ENCODE results near the gene MACROH2A2. TPM values are rescaled to one million over a fixed set of nuclear protein-coding genes. Genes with fewer than 3 reads are reported as not detected.

The MACROH2A2 gene
- total RNA-seq, 1 experiment from 2014 or later = 3.0 TPM

DNA sequence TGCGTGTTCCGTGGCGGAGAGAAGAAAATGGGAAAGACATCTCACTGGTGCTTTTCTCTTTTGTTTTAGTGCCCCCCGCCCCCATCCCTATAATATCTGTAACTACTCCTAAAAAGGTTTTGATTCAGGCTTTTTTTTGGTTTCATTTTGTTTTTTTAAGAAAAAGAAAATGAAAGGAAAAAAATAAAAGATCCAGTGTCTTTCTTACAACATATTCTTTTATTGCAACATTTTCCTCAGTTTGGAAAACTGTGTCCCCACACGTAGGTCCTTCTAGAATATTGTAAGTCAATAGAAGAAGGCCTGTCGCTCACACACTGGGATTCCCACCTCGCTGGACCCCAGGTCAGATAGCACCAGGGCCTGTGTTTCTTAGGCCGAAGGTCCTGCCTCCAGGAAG, 59.4 kb downstream of the MACROH2A2 start:
- POLR2A ChIA-PET = no interaction called here
- no peak for ATAC-seq

DNA sequence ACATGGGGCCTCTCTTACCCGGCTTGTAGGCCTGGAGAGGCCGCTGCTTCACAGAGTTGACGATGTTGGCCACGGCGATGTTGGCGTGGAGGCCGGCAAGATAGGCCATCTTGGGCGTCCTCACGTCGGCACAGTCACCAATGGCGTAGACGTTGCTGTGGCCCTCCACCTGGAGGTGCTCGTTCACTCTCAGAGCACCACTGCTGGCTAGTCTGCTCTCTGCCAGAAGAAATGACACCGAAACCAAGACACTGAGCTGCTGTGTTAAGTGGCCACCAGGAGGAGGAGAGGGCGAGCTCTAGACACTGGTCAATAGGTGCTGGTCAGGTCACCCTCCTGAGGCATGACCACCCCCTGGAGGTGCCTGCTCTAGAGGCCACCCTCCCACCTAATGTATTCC, 62.3 kb downstream of the MACROH2A2 start:
- Histone ChIP-seq H3K4me3 (ENCODE audit: low read depth in 2 of 2, low read length in 2 of 2) (no peak overlapping the region), H3K36me3 (ENCODE audit: control insufficient read depth, insufficient read depth, low read length) (no peaks in the 10 kb centered on the region), H3K27me3 (ENCODE audit: control insufficient read depth, insufficient read depth, low read length) (no peaks in the 10 kb centered on the region), H3K9me3 (ENCODE audit: control insufficient read depth, insufficient read depth, low read depth, low read length) (no peaks in the 10 kb centered on the region), H3K4me1 (ENCODE audit: control insufficient read depth, insufficient read depth, low read length) (no peaks in the 10 kb centered on the region), H3K27ac (ENCODE audit: low read length) (no peak overlapping the region)
- TF ChIP-seq POLR2AphosphoS5 (IDR thresholded peaks at IDR 0.05; ENCODE audit: low read depth, low read length) (no peak), TCF7L2 (IDR thresholded peaks at IDR 0.05; ENCODE audit: low read depth, low read length) (no peak), SIN3A (IDR thresholded peaks at IDR 0.05; ENCODE audit: borderline replicate concordance, insufficient read depth, low read depth, low read length) (no peak)
- TF ChIP-seq, protein P1, sequence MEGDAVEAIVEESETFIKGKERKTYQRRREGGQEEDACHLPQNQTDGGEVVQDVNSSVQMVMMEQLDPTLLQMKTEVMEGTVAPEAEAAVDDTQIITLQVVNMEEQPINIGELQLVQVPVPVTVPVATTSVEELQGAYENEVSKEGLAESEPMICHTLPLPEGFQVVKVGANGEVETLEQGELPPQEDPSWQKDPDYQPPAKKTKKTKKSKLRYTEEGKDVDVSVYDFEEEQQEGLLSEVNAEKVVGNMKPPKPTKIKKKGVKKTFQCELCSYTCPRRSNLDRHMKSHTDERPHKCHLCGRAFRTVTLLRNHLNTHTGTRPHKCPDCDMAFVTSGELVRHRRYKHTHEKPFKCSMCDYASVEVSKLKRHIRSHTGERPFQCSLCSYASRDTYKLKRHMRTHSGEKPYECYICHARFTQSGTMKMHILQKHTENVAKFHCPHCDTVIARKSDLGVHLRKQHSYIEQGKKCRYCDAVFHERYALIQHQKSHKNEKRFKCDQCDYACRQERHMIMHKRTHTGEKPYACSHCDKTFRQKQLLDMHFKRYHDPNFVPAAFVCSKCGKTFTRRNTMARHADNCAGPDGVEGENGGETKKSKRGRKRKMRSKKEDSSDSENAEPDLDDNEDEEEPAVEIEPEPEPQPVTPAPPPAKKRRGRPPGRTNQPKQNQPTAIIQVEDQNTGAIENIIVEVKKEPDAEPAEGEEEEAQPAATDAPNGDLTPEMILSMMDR (IDR thresholded peaks at IDR 0.05) = no peak; the same call in 1 of the 2 replicates
- TF ChIP-seq, protein P2, sequence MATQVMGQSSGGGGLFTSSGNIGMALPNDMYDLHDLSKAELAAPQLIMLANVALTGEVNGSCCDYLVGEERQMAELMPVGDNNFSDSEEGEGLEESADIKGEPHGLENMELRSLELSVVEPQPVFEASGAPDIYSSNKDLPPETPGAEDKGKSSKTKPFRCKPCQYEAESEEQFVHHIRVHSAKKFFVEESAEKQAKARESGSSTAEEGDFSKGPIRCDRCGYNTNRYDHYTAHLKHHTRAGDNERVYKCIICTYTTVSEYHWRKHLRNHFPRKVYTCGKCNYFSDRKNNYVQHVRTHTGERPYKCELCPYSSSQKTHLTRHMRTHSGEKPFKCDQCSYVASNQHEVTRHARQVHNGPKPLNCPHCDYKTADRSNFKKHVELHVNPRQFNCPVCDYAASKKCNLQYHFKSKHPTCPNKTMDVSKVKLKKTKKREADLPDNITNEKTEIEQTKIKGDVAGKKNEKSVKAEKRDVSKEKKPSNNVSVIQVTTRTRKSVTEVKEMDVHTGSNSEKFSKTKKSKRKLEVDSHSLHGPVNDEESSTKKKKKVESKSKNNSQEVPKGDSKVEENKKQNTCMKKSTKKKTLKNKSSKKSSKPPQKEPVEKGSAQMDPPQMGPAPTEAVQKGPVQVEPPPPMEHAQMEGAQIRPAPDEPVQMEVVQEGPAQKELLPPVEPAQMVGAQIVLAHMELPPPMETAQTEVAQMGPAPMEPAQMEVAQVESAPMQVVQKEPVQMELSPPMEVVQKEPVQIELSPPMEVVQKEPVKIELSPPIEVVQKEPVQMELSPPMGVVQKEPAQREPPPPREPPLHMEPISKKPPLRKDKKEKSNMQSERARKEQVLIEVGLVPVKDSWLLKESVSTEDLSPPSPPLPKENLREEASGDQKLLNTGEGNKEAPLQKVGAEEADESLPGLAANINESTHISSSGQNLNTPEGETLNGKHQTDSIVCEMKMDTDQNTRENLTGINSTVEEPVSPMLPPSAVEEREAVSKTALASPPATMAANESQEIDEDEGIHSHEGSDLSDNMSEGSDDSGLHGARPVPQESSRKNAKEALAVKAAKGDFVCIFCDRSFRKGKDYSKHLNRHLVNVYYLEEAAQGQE (IDR thresholded peaks at IDR 0.05; ENCODE audit: insufficient read depth in 1 of 2, low read depth in 2 of 2, low read length in 1 of 2) = no peak
- ATAC-seq (no peak), DNase-seq (ENCODE audit: low read depth, low spot score) (no peak)
- BruUV-seq (replicated peaks) = no TSS peak
- CTCF ChIA-PET = interaction anchor here (0.7 to 3.2 kb wide), 3 partner anchors 31 to 272 kb away, joined by 3 to 18 read pairs (median 3); partner anchors contain the start of gene TYSND1
- POLR2A ChIA-PET = no interaction called here
- intact Hi-C loops (cut with micrococcal nuclease; ENCODE audit: unreplicated experiment) = no loop called here
- in situ Hi-C loops (cut with HindIII; ENCODE audit: low pct_unique_long_range_greater_than_20kb, low sequenced_read_pairs) = no loop called here

More for the DNA sequence above, 59.4 kb downstream of the MACROH2A2 start:
- BruUV-seq (replicated peaks) = no TSS peak
- no peak overlapping the region for H3K27ac ChIP-seq (ENCODE audit: low read length)
- in situ Hi-C loops (cut with HindIII; ENCODE audit: low pct_unique_long_range_greater_than_20kb, low sequenced_read_pairs) (no loop called here), intact Hi-C loops (cut with micrococcal nuclease; ENCODE audit: unreplicated experiment) (no loop called here)
- H3K9me3 ChIP-seq (ENCODE audit: control insufficient read depth, insufficient read depth, low read depth, low read length) = no peaks in the 10 kb centered on the region
- H3K27me3 ChIP-seq (ENCODE audit: control insufficient read depth, insufficient read depth, low read length) = no peaks in the 10 kb centered on the region
- no peaks in the 10 kb centered on the region for H3K36me3 ChIP-seq (ENCODE audit: control insufficient read depth, insufficient read depth, low read length)
- CTCF ChIA-PET = no interaction called here
- no peak for DNase-seq (ENCODE audit: low read depth, low spot score)
- no peaks in the 10 kb centered on the region for H3K4me1 ChIP-seq (ENCODE audit: control insufficient read depth, insufficient read depth, low read length)
- H3K4me3 ChIP-seq (ENCODE audit: low read depth in 2 of 2, low read length in 2 of 2) = no peak overlapping the region
- no peak for TF ChIP-seq SIN3A (IDR thresholded peaks at IDR 0.05; ENCODE audit: borderline replicate concordance, insufficient read depth, low read depth, low read length)
- TF ChIP-seq, protein P1 (IDR thresholded peaks at IDR 0.05) = no peak
